Effector memory CD4-positive, alpha-beta T cell (primary cell): ENCODE results near the gene RUNDC3A.

Source experiments
- DNase-seq, 3 donors: peaks; one replicate each; pipeline ENCODE4 v3.0.0-alpha.2; 2020
- H3K27ac ChIP-seq: 2 replicates; pipeline ENCODE4 v1.7.0; 2013; ENCODE audit warnings: mild to moderate bottlenecking, low read length, moderate library complexity; ENCODE audit not compliant: insufficient read depth, poor library complexity, severe bottlenecking
- H3K27me3 ChIP-seq: replicated peaks from 2 replicates; pipeline ENCODE4 v1.7.0; 2013; ENCODE audit warnings: mild to moderate bottlenecking, low read length; ENCODE audit not compliant: insufficient read depth, control insufficient read depth, poor library complexity, severe bottlenecking
- H3K36me3 ChIP-seq: 2 replicates; pipeline ENCODE4 v1.7.0; 2013; ENCODE audit warnings: mild to moderate bottlenecking, low read length, moderate library complexity; ENCODE audit not compliant: control insufficient read depth, insufficient read depth
- H3K4me1 ChIP-seq: 2 replicates; pipeline ENCODE4 v1.7.0; 2013; ENCODE audit warnings: low read length, mild to moderate bottlenecking; ENCODE audit not compliant: control insufficient read depth, insufficient read depth, poor library complexity, severe bottlenecking
- H3K4me3 ChIP-seq: 2 replicates; pipeline ENCODE4 v1.7.0; 2013; ENCODE audit warnings: low read length, low read depth, mild to moderate bottlenecking; ENCODE audit not compliant: insufficient read depth, poor library complexity, severe bottlenecking
- H3K9me3 ChIP-seq: 2 replicates; pipeline ENCODE4 v1.7.0; 2013; ENCODE audit warnings: mild to moderate bottlenecking, low read length, moderate library complexity; ENCODE audit not compliant: control insufficient read depth

The RUNDC3A gene

GRCh38 chr17:44318077-44318892 is 9.9 kb downstream of the RUNDC3A start:
- H3K4me1 ChIP-seq: peaks cover 17% of the 10 kb centered on the region
- no peak for DNase-seq
- no peaks in the 10 kb centered on the region for H3K9me3 ChIP-seq
- peaks cover 25% of the 10 kb centered on the region for H3K36me3 ChIP-seq
- no peak overlapping the region for H3K4me3 ChIP-seq
- H3K27me3 ChIP-seq: peaks cover 11% of the 10 kb centered on the region
- H3K27ac ChIP-seq: no peak overlapping the region

DNA sequence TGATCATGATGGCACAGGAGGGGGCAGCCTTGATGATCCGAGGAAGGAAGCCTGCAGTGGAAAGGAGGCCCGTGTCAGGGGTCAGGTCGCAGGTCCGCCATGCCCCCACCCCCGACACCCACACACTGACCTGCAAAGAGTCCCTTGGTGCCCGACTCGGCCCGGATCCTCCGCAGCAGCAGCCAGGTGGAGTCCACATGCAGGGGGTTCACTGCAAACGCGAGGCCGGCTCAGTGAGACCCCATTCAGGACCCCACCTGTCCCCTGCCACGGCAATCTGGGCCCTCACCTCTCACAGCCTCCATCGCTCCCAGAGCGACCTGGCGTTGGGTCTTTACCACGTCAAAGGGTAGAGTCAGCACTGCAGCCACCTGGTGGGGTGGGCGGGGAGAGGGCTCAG is 11.7 kb downstream of the RUNDC3A start:
- peaks cover 25% of the 10 kb centered on the region for H3K36me3 ChIP-seq
- no peak overlapping the region for H3K27ac ChIP-seq
- H3K4me3 ChIP-seq: no peak overlapping the region
- H3K27me3 ChIP-seq: peaks cover 6% of the 10 kb centered on the region
- peaks cover 18% of the 10 kb centered on the region for H3K4me1 ChIP-seq
- no peaks in the 10 kb centered on the region for H3K9me3 ChIP-seq
- no peak for DNase-seq

DNA sequence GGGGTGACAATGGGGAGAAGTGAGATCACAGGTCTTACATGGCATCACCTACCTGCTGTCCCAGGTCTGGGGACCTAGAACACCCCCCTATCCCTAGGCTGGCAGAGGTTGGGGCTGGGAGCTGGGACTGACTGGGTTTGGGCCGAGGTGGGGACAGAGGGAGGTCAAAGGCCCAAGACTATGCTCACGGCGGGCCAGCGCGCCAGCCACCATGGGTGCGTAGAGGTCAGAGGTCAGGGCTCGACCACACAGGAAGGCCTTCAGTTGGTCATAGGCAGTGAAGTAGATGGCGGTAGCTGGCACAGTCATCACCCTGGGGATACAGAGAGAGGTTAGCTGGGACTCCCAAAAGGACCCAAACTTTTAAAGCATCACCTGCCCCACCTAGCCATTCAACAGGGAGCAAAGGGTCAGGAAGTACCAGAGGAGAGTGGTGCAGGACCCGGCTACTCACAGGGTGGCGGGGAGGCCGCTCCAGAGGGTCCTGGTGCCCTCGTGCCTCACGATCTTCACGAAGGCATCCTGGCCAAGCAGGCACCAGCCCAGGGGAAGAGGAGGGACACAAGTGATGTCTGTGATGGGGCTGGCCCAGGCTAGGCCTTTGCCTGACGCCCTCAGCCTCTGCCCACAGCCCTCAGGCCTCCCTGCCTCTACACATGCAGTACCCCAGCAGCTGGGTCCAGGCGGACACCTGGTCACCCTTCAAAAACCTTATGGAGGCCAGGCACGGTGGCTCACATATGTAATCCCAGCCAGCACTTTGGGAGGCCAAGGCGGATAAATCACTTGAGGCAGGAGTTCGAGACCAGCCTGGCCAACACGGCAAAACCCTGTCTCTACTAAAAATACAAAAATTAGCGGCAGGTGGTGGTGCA is 13.1 kb downstream of the RUNDC3A start:
- H3K27me3 ChIP-seq: peaks cover 6% of the 10 kb centered on the region
- H3K4me1 ChIP-seq: peaks cover 8% of the 10 kb centered on the region
- H3K9me3 ChIP-seq: no peaks in the 10 kb centered on the region
- peaks cover 25% of the 10 kb centered on the region for H3K36me3 ChIP-seq
- no peak overlapping the region for H3K27ac ChIP-seq
- DNase-seq: no peak
- no peak overlapping the region for H3K4me3 ChIP-seq

GRCh38 chr17:44322236-44322895 is 14.0 kb downstream of the RUNDC3A start:
- Histone ChIP-seq H3K27me3 (peaks cover under 1% of the 10 kb centered on the region), H3K27ac (no peak overlapping the region), H3K9me3 (no peaks in the 10 kb centered on the region), H3K36me3 (peaks cover 25% of the 10 kb centered on the region), H3K4me3 (no peak overlapping the region), H3K4me1 (peaks cover 8% of the 10 kb centered on the region)
- no peak for DNase-seq

DNA sequence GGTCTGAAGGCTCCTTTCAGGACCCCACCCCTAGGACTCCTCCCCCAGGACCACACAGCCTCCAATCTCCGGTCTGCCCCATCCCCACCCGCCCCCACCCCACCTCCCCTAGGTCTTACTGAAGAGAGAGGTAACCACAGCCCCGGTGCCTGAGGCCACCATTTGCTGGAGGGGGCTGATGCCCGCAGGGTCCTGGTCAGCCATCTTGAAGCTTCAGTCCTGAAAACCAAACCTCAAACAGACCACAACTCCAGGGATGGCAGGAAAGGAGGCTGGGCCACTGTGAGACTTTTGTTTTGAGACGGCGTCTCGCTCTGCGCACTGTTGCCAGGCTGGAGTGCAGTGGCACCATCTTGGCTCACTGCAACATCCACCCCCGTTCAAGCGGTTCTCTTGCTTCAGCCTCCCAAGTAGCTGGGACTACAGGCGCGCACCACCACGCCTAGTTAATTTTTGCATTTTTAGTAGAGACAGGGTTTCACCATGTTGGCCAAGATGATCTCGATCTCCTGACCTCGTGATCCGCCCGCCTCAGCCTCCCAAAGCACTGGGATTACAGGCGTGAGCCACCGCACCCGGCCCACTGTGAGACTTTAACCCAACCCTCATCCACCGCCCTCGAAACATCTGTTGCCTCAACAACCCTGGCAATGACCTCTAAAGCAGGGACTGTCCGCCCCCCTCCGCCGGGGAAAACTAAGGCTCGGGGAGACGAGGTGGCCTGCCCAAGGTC is 15.1 kb downstream of the RUNDC3A start:
- Histone ChIP-seq H3K4me3 (peak overlapping the region; percentile 85), H3K4me1 (peaks cover 8% of the 10 kb centered on the region), H3K27me3 (no peaks in the 10 kb centered on the region), H3K9me3 (no peaks in the 10 kb centered on the region), H3K27ac (peak overlapping the region; percentile 89), H3K36me3 (peaks cover 25% of the 10 kb centered on the region)
- DNase-seq: no peak

- Histone ChIP-seq H3K27me3 (no peaks in the 10 kb centered on the region), H3K9me3 (no peaks in the 10 kb centered on the region), H3K36me3 (peaks cover 25% of the 10 kb centered on the region), H3K4me3 (peak overlapping the region; percentile 85), H3K4me1 (peaks cover 8% of the 10 kb centered on the region), H3K27ac (peak overlapping the region; percentile 89)
- no peak for DNase-seq
Observed at GRCh38 chr17:44324092-44324570, 15.7 kb downstream of the RUNDC3A start.

DNA sequence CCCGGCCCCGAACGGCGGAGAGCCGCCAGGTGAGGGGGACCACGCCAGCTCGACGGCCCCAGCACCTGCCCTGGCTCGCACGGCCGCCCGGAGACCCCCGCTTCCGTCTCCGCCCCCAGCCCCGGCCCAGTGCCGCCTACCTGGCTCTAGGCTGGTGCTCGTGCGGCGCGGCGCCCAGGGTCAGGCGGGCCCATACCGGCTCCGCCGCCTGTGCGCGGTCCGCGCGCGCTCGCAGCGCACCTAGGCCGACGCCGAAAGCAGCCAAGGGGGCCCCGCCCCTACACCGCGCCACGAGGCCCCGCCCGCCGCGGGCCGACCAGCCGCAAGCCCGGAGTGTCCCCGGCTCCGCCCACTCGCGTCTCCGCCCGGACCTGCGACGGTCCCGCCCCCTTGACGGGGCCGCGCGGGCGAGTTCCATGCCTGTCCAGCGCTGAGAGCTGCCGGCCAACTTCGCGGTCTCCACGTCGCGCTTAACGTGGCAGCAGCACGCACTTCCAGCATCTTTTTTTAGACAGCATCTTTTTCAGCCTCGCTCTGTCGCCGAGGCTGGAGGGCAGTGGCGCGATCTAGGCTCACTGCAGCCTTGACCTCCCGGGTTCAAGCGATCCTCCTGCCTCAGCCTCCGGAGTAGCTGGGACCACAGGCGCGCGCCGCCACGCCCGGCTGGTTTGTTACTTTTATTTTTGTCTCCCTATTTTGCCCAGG is 16.3 kb downstream of the RUNDC3A start, which contains the start of gene SLC25A39:
Gene SLC25A39 (minus strand): TSS at position 253 of the 705 bp plus-strand sequence. CDS start 1,261 bp downstream, outside the sequence.
- Histone ChIP-seq H3K27ac (peak within 1 kb of the TSS; percentile 89), H3K9me3 (no peaks in the 10 kb centered on the region), H3K36me3 (peaks cover 22% of the 10 kb centered on the region), H3K4me3 (peak within 1 kb of the TSS; percentile 85), H3K27me3 (no peaks in the 10 kb centered on the region), H3K4me1 (peaks cover 8% of the 10 kb centered on the region)
- DNase-seq: peak; percentile 89 to 90 (median 90)

GRCh38 chr17:44326861-44327444 is 18.6 kb downstream of the RUNDC3A start:
- Histone ChIP-seq H3K4me3 (peak overlapping the region; percentile 38), H3K27ac (peak overlapping the region; percentile 89), H3K9me3 (no peaks in the 10 kb centered on the region), H3K27me3 (no peaks in the 10 kb centered on the region), H3K36me3 (no peaks in the 10 kb centered on the region), H3K4me1 (peaks cover 14% of the 10 kb centered on the region)
- DNase-seq: peak; percentile 87 to 90 (median 90)
